Fibroblast of skin of back (primary cell): Measurements from ENCODE around the gene ARHGAP15.
A peak's percentile ranks its signal among the peaks of the same experiment; 100 is the strongest.

Experiments used
- DNase-seq: peaks from one replicate; pipeline ENCODE4 v3.0.0-alpha.2; 2013

ARHGAP15 gene

GRCh38 chr2:143401861-143402260, 272.6 kb downstream of the ARHGAP15 start:
- no peak for DNase-seq

DNA sequence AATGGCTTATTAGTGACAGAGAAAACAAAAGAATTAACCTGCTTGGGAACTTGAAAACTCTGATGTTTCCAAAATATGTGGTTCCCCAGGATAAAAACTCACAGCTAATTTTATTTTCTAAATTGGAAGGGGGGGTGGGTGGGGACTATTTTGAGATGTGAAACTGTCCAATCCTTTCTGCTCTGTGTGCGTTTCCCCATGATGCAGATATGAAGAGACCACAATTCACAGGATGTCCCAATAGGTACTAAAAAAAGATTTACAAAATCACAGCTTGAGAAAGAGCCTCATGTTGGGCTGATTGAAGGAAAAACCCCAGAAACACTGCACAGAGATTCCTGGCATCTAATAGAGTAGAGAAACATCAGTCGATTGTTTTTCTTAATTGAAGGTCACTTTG, 273.2 kb downstream of the ARHGAP15 start:
- DNase-seq = no peak

DNA sequence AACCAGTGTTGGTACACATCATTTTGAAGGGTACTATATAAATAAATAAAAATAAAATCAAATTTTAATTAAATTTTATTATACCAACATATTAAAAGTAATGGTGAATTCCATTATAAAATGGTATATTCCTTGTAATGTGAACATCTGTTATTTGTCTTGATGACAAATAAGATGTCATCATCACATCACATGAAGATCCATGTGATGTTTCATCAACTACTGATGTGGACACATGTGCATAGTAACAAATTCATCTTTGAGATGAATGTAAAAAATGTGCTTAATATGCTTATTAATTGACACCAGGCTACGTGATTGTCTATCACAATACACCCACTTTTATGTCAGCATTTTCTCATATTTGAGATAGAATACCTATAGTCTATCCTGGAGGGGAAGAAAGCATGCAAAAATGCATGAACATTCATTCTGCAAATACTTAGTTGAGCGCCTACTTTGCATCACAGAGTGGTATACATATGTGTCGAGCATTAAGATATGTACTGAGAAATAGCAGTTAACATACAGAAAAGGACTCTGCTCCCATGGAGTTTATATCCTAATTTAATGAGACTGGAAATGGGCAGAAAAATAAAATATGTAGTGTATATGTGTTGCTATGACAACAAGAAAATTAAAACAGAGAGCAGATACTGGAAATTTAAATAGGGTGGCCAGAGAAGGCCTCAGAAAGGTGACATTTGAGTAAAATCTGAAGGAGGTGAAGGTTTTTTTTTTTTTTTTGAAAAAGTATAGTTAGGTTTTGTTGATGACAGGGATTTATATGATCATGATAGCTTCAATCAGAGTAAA, 281.1 kb downstream of the ARHGAP15 start:
- no peak for DNase-seq

DNA sequence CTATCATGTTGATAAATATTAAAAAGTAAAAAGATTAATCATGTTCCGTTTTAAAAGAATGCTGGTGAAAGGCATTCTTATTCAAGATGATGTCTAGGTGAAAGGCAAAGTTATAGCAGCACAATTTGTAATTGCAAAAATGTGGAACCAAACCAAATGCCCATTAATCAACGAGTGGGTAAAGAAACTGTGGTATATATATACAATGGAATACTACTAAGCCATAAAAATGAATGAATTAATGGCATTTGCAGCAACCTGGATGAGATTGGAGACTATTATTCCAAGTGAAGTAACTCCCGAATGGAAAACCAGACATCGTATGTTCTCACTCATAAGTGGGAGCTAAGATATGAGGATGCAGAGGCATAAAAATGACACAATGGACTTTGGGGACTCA, 286.4 kb downstream of the ARHGAP15 start:
- DNase-seq = no peak

DNA sequence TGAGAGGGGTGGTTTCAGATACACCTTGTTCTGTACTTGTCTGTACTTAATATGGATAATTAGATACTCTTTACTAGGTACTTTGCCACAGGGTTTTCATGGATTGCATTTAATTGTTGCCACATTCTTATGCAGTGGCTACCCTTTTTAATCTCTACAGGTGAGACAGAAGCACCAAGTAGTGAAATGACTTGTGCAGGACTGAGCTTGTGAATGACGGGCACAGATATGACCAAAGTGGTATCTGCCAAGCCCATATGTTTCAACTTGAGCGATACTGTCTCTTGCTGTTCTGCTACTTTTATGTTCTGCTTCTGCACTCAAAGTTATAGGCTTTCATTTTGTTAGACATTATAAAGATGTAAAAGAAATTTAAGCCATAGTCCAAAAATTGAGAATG, 288.2 kb downstream of the ARHGAP15 start:
- DNase-seq = no peak

GRCh38 chr2:143420313-143420712, 291.1 kb downstream of the ARHGAP15 start:
- peak; percentile 17 for DNase-seq

GRCh38 chr2:143422681-143423080, 293.5 kb downstream of the ARHGAP15 start:
- DNase-seq = no peak

DNA sequence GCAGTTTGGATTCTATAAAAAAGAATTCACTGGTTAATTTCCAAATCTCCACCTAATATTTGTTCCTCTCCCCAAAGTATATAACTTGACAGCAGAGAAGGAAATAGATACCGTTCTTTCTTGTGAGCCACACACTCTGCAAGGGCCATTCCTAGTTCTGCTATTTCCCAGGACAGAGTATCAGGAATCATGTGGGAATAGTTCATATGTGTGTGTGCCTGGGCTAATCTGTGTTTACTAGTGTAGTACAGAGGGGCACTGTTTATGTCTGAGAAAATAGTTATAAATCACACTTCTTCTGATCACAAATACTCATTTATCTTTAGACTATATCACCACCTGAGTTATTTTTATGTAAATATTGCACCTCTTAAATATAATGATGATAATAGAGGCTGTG, 296.7 kb downstream of the ARHGAP15 start:
- no peak for DNase-seq

GRCh38 chr2:143426296-143426695, 297.1 kb downstream of the ARHGAP15 start:
- peak; percentile 84 for DNase-seq

- no peak for DNase-seq
These were observed 299.5 kb downstream of the ARHGAP15 start for GRCh38 chr2:143428700-143429099.

GRCh38 chr2:143429932-143430679, 300.9 kb downstream of the ARHGAP15 start:
- peak; percentile 33 for DNase-seq

- DNase-seq = peak; percentile 16
These were observed 302.1 kb downstream of the ARHGAP15 start for GRCh38 chr2:143431316-143431715.

DNA sequence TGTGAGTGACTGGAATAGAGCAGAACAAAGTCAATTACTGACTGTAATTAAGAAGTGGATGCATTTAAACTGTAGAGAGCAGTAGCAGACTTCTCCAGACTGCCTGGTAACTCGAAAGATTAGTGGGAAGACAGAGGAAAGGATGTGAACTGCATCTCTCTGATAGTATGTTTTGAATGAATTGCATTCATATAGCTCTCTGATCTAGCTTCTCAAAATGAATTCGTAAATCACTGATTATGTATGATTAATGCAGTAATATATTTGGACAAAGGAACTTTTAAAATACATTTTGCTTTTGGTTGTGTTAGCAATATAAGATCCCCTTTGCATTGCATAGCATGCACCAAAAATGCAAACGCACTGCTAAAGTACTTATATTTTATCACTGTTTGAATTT, 304.0 kb downstream of the ARHGAP15 start:
- no peak for DNase-seq

DNA sequence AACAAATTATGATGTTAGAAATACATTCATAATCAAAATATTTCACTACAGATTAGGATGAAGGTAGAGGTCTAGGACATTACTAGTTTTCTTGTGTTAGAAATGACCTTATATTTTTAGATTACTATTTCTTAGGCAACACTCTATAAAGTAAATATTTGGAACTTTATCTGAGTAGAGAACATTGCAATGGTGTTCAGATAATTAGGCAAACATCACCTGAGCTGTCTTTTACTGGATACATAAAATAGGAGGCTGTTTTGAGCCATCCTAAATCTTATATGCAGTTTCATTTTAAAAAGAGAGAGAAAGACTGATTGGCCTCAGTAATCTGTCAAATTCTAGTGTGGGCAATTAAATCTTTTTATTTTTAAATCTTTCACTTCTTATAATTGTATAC, 304.6 kb downstream of the ARHGAP15 start:
- DNase-seq = no peak

DNA sequence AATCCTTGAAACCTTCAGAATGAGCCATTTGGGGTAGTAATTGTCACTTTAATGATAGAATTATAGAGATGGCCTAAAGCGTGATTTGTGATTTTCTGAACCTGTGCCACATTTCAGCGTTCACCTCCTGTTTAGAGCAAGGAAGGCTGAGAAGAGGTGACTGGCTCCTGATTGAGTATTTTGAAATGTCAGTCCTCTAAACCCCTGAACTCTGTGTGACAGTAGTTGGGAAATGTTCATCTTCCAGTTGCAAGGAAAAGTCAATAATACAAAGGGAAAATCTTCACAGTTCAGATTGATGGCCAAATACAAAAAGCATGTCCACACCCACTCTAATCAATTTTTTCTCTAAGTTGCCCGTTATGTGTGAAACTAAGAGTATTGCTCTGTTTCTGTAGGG, 305.2 kb downstream of the ARHGAP15 start:
- DNase-seq = no peak

GRCh38 chr2:143435131-143435530, 305.9 kb downstream of the ARHGAP15 start:
- peak; percentile 27 for DNase-seq

- no peak for DNase-seq
These were observed 307.7 kb downstream of the ARHGAP15 start for GRCh38 chr2:143436951-143437350.

GRCh38 chr2:143440411-143441012, 311.3 kb downstream of the ARHGAP15 start:
- DNase-seq = no peak

DNA sequence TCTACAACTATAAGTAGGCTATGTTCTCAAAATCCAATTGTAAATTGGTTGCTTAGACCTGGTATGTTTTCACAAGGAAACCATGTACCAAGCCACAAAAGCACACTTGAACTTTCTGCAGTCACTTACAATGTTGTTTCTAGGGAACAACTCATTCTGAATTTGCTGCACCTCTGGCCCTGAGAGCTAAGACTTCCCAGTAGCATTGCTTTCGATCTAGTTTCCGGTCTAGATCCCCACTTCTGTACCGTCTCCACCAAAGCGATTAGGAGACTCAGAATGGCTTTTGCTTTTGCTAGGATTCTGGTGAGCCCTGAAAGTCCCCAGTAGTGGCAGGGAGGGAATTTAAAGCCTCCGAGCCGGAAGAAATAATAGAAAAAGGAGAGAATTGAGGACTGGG, 313.0 kb downstream of the ARHGAP15 start:
- DNase-seq = no peak

GRCh38 chr2:143451642-143452281, 322.5 kb downstream of the ARHGAP15 start:
- DNase-seq = peak; percentile 61

DNA sequence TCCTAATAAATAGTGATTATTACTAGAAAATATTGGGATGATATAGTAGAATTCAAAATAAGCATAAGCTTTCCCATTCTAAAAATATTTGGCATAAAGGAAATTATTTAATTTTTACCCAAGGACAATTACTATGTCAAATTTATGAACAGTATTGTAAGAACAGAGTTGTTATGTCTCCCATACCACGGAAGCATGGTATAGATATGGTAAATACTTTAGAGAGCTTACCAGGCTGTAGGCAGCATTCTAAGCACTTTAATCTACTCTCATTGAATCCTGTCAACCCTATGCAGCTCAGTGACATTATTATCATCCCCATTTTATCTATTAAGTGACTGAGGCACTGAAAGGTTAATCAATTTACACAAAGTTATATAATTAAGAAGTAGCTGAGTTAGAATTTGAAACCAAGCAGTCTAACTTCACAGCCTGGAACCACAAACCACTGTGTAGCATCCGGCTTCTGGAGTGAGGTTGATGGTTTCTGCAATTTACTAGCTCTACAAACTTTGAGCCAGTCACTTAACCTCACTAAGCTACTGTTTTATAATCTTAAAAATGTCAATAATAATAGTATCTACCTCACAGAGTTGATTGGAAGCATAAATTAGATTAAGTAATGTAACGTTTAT, 323.7 kb downstream of the ARHGAP15 start:
- DNase-seq = no peak

DNA sequence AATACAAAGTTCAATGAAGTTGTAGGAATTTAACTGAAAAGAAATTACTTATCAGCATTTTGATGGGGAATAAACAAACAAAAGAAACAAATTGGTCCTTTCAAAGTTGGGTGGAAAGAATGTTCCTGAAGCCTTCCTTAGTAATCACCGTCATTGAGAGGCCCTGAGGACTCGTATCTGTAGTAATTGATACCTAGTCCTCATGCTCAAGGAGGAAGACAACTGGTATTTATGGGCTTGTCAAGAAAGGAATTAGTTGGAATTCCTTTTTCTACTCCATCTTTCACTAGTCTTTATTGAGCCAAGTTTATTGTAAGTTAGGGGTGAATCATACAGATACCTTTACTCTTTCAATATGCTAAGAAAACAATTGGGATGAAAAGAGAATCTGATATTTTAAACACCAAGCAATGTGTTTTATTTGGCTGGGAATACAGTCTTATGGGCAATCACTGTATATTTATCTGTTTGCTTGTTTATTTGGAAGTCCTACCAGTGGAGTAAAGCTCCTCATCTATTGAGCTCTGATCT, 324.8 kb downstream of the ARHGAP15 start:
- DNase-seq = no peak
